HepG2 (cell line): ENCODE measurements around the gene COA7. TPM values are rescaled to one million over a fixed set of nuclear protein-coding genes. Genes with fewer than 3 reads are reported as not detected.

Experiments
- ATAC-seq: fragments of 200-7000 bp; cut with Tn5 transposase; 3 replicates; pipeline ENCODE4 v1.9.1; 2020; ENCODE audit warnings: mild to moderate bottlenecking, moderate library complexity
- BruUV-seq: library from RNA; stranded (reverse); fragments of 400-500 nt; replicated peaks from 2 replicates; lab custom pipeline; 2021; lab: Mats Ljungman, UMichigan
- CTCF ChIA-PET: fragments of 300-600 bp; formaldehyde crosslinking; extraction: SDS; loops from one replicate; lab custom pipeline; 2021; ENCODE audit warnings: low total read pairs, inconsistent platforms, low intra/inter-chr PET ratio; lab: Yijun Ruan, JAX
- POLR2A ChIA-PET: fragments of 350-600 bp; sonication (Branson Sonifier 250); formaldehyde crosslinking; loops from one replicate; lab custom pipeline; 2020; ENCODE audit warnings: antibody characterized with exemption, inconsistent platforms; lab: Yijun Ruan, JAX
- DNase-seq: peaks from one replicate; pipeline ENCODE4 v3.0.0-alpha.2; 2015; ENCODE audit warnings: low spot score
- FAIRE-seq: peaks from 3 replicates; lab custom pipeline; 2011; peaks lifted over from hg19 to GRCh38; lab: Jason Lieb, UNC
- H2AFZ ChIP-seq: one replicate; pipeline ENCODE4 v1.6.1; 2011; ENCODE audit warnings: low read length, inconsistent platforms
- H3K27ac ChIP-seq: fragments of 300-600 bp; 3 replicates; pipeline ENCODE4 v1.8.0; 2011; ENCODE audit warnings: mixed run types, mild to moderate bottlenecking, mixed read lengths, low read length, inconsistent platforms; ENCODE audit not compliant: insufficient read depth; ENCODE audit errors: extremely low read length
- H3K27me3 ChIP-seq, 2 experiments: fragments of 200-600 bp in 1 of 2; 2 replicates in 1 of 2; 3 replicates in 1 of 2; pipeline versions ENCODE4 v1.6.0 to v1.8.0; 2011; ENCODE audit warnings: low read length in 2 of 2, mild to moderate bottlenecking in 2 of 2, moderate library complexity in 2 of 2, inconsistent platforms in 1 of 2; ENCODE audit not compliant: insufficient read depth in 2 of 2, control insufficient read depth in 1 of 2
- H3K36me3 ChIP-seq, 2 experiments: fragments of 200-600 bp in 1 of 2; replicated peaks in 1 of 2; 2 replicates in 1 of 2; 3 replicates in 1 of 2; pipeline versions ENCODE4 v1.5.1 to v1.8.0; 2011; ENCODE audit warnings: low read length in 2 of 2, inconsistent platforms in 1 of 2; ENCODE audit not compliant: insufficient read depth in 2 of 2, control insufficient read depth in 1 of 2
- H3K4me1 ChIP-seq: 2 replicates; pipeline ENCODE4 v1.5.1; 2012; ENCODE audit warnings: low read length, inconsistent platforms; ENCODE audit not compliant: insufficient read depth
- H3K4me2 ChIP-seq: 2 replicates; pipeline ENCODE4 v1.6.0; 2011; ENCODE audit warnings: low read depth, low read length, inconsistent platforms
- H3K4me3 ChIP-seq, 3 experiments: fragments of 200-600 bp in 1 of 3; sonication (generic), shearing (Covaris generic) in 1 of 3; replicated peaks in 1 of 3; 2 replicates each; pipeline ENCODE4 v1.5.1; 2011 to 2016; ENCODE audit warnings: low read length in 3 of 3, inconsistent platforms in 2 of 3, low read depth in 2 of 3, mild to moderate bottlenecking in 2 of 3, control low read depth in 1 of 3, mixed read lengths in 1 of 3; ENCODE audit not compliant: insufficient read depth in 1 of 3
- H3K79me2 ChIP-seq: one replicate; pipeline ENCODE4 v1.6.1; 2011; ENCODE audit warnings: low read length, inconsistent platforms; ENCODE audit not compliant: insufficient read depth
- H3K9ac ChIP-seq: 2 replicates; pipeline ENCODE4 v1.6.0; 2011; ENCODE audit warnings: mild to moderate bottlenecking, low read depth, low read length, inconsistent platforms; ENCODE audit not compliant: insufficient read depth
- H3K9me3 ChIP-seq: 2 replicates; pipeline ENCODE4 v1.5.1; 2012; ENCODE audit warnings: mild to moderate bottlenecking, low read length
- H4K20me1 ChIP-seq: 2 replicates; pipeline ENCODE4 v1.6.0; 2011; ENCODE audit warnings: inconsistent platforms, mild to moderate bottlenecking, low read length, moderate library complexity; ENCODE audit not compliant: insufficient read depth
- BCLAF1 ChIP-seq: fragments of 450-650 bp; IDR thresholded peaks from 2 replicates; pipeline ENCODE4 v1.6.1; 2017; ENCODE audit warnings: mild to moderate bottlenecking
- FOSL1 ChIP-seq: sonication (generic); formaldehyde crosslinking; IDR thresholded peaks from 2 replicates; pipeline ENCODE4 v1.9.0; 2021; ENCODE audit warnings: missing genetic modification reagents, borderline replicate concordance
- HDAC6 ChIP-seq: fragments of 200-600 bp; sonication (generic); IDR thresholded peaks from 2 replicates; pipeline ENCODE4 v1.7.0; 2017; ENCODE audit warnings: mild to moderate bottlenecking, antibody characterized with exemption, low read length, low read depth
- HNRNPK ChIP-seq: fragments of 200-400 bp; formaldehyde crosslinking; IDR thresholded peaks from 2 replicates; pipeline ENCODE4 v1.6.1; 2018; ENCODE audit warnings: low read length, low read depth, moderate library complexity, mild to moderate bottlenecking; ENCODE audit not compliant: poor library complexity, severe bottlenecking
- JUN ChIP-seq: sonication (generic); formaldehyde crosslinking; IDR thresholded peaks from 2 replicates; pipeline ENCODE4 v1.4.0; 2020; ENCODE audit warnings: mild to moderate bottlenecking, missing genetic modification reagents
- KAT8 ChIP-seq: IDR thresholded peaks from 2 replicates; pipeline ENCODE4 v1.6.1; 2016; ENCODE audit warnings: missing genetic modification reagents, missing compliant biosample characterization
- POLR2AphosphoS5 ChIP-seq: IDR thresholded peaks from 2 replicates; pipeline ENCODE4 v1.6.1; 2012; ENCODE audit warnings: low read depth, low read length
- RARG ChIP-seq: sonication (generic); formaldehyde crosslinking; IDR thresholded peaks from 2 replicates; pipeline ENCODE4 v1.4.0; 2020; ENCODE audit warnings: low read depth, mild to moderate bottlenecking, missing genetic modification reagents
- SKIL ChIP-seq: sonication (generic); formaldehyde crosslinking; IDR thresholded peaks from 2 replicates; pipeline ENCODE4 v1.8.0; 2022; ENCODE audit warnings: missing genetic modification reagents, mild to moderate bottlenecking, moderate library complexity, borderline replicate concordance
- SP4 ChIP-seq: sonication (generic); formaldehyde crosslinking; IDR thresholded peaks from 2 replicates; pipeline ENCODE4 v1.8.1; 2023; ENCODE audit warnings: mild to moderate bottlenecking, missing genetic modification reagents
- XBP1 ChIP-seq: sonication (generic); formaldehyde crosslinking; IDR thresholded peaks from 2 replicates; pipeline ENCODE4 v1.5.0; 2020; ENCODE audit warnings: missing genetic modification reagents
- ZNF468 ChIP-seq: sonication (generic); formaldehyde crosslinking; IDR thresholded peaks from 2 replicates; pipeline ENCODE4 v1.8.0; 2022; ENCODE audit warnings: mild to moderate bottlenecking, moderate library complexity, missing genetic modification reagents
- ZNF570 ChIP-seq: sonication (generic); formaldehyde crosslinking; IDR thresholded peaks from 2 replicates; pipeline ENCODE4 v1.4.0; 2020; ENCODE audit warnings: mild to moderate bottlenecking, missing genetic modification reagents, borderline replicate concordance
- ZNF724P ChIP-seq: sonication (generic); formaldehyde crosslinking; IDR thresholded peaks from 2 replicates; pipeline ENCODE4 v1.8.0; 2022; ENCODE audit warnings: missing genetic modification reagents, borderline replicate concordance
- WGBS: methylation state at CpG from one replicate; pipeline ENCODE4 v1.1.6; 2017; ENCODE audit warnings: low lambda C conversion rate; 5-methylcytosine and 5-hydroxymethylcytosine counted together
- in situ Hi-C: cut with HindIII; loops from 2 replicates; pipeline ENCODE4 v1.10.0; 2017; ENCODE audit warnings: low pct_unique_long_range_greater_than_20kb; ENCODE audit not compliant: extremely low pct_ligation_motif_present
- intact Hi-C: fragments of 100-400 bp; cut with micrococcal nuclease; formaldehyde crosslinking; loops from one replicate; pipeline ENCODE4 v1.10.0; 2022; ENCODE audit not compliant: unreplicated experiment
- polyA plus RNA-seq, 8 experiments: library from polyadenylated mRNA; depleted of rRNA in 3 of 8; stranded (reverse) in 7 of 8; unstranded in 1 of 8; fragments of >200 nt; fragmentation: Illumina TruSeq in 4 of 8; extraction: Trizol in 4 of 8; gene quantifications; 2 replicates each; pipeline versions ENCODE4 v1.2.1 to v1.2.3, GENCODE V29; 2011 to 2016; ENCODE audit warnings: low read depth in 4 of 8, missing spikeins in 1 of 8, mixed read lengths in 1 of 8; ENCODE audit not compliant: insufficient read depth in 1 of 8
- total RNA-seq, 5 experiments: library from RNA; depleted of rRNA; stranded (reverse); fragments of >200 nt; fragmentation: Illumina TruSeq; extraction: Trizol; gene quantifications; 2 replicates each; pipeline ENCODE4 v1.2.3, GENCODE V29; 2016; ENCODE audit warnings: low read depth in 1 of 5

COA7 gene
- total and polyA plus RNA-seq, 2 of the 13 experiments (the other 11 are each of a cell fraction or from before 2014, with no cell fraction given): 12.3 to 30.4 TPM

DNA sequence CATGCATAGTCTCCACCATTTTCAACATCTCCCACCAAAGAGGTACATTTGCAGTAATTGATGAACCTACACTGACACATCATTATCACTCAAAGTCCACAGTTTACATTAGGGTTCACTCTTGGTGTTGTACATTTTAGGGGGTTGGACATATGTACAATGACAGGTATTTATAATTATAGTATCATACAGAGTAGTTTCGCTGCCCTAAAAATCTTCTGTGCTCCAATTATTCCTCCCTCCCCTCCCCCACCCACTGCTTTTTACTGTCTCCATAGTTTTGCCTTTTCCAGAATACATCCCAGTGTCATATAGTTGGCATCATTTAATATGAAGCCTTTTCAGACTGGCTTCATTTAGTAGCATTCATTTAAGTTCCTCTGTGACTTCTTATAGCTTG lies 13.6 kb downstream of the COA7 start:
- BruUV-seq: no TSS peak
- FAIRE-seq (no peak), ATAC-seq (no peak), DNase-seq (no peak)
- in situ Hi-C loops: no loop called here
- POLR2A ChIA-PET: interaction anchor here (1.2 kb wide), 1 partner anchor 131 kb away, joined by 4 read pairs; the partner anchor contains the start of gene TUT4
- Histone ChIP-seq H3K79me2 (no peaks in the 10 kb centered on the region), H4K20me1 (no peaks in the 10 kb centered on the region), H3K4me1 (peaks cover 3% of the 10 kb centered on the region; the same call in 1 of the 2 replicates), H3K4me3 (no peak overlapping the region), H3K4me2 (no peak overlapping the region), H2AFZ (no peak overlapping the region), H3K36me3 (peaks cover 12 to 39% of the 10 kb centered on the region in 2 experiments), H3K27ac (no peak overlapping the region), H3K9ac (no peak overlapping the region), H3K9me3 (no peaks in the 10 kb centered on the region), H3K27me3 (no peaks in the 10 kb centered on the region)
- no peak for TF ChIP-seq ZNF468 (CRISPR knock-in tag)
- TF ChIP-seq HNRNPK: peak; percentile 65
- no peak for TF ChIP-seq HDAC6
- TF ChIP-seq RARG (CRISPR knock-in tag): no peak
- no peak for TF ChIP-seq FOSL1
- no peak for TF ChIP-seq XBP1 (CRISPR knock-in tag)
- TF ChIP-seq POLR2AphosphoS5: peak; percentile 16; the same call in 1 of the 2 replicates
- TF ChIP-seq SP4 (CRISPR knock-in tag): no peak
- intact Hi-C loops: loop anchor here (10.0 kb wide), 1 partner anchor 280 kb away; the partner anchor contains the start of genes ORC1 and PRPF38A
- CTCF ChIA-PET: no interaction called here
- 100% methylated on average over 1 of the region's 1 CpG for WGBS

GRCh38 chr1:52683367-52683940 lies 14.7 kb downstream of the COA7 start:
- Histone ChIP-seq H4K20me1 (no peaks in the 10 kb centered on the region), H3K9ac (no peak overlapping the region), H2AFZ (no peak overlapping the region), H3K4me2 (no peak overlapping the region), H3K27me3 (no peaks in the 10 kb centered on the region), H3K36me3 (peaks cover 9 to 34% of the 10 kb centered on the region in 2 experiments), H3K4me1 (peaks cover 8% of the 10 kb centered on the region; the same call in 1 of the 2 replicates), H3K9me3 (no peaks in the 10 kb centered on the region), H3K79me2 (no peaks in the 10 kb centered on the region), H3K4me3 (no peak overlapping the region), H3K27ac (no peak overlapping the region)
- POLR2A ChIA-PET: no interaction called here
- BruUV-seq: no TSS peak
- in situ Hi-C loops (no loop called here), intact Hi-C loops (loop anchor here (10.0 kb wide), 1 partner anchor 279 kb away; the partner anchor contains the start of genes ORC1 and PRPF38A)
- ATAC-seq: no peak
- WGBS: 92% methylated on average over 4 of the region's 4 CpGs
- DNase-seq: no peak
- CTCF ChIA-PET: no interaction called here
- FAIRE-seq: no peak
- no peak for TF ChIP-seq SKIL (CRISPR knock-in tag)
- TF ChIP-seq JUN (CRISPR knock-in tag): no peak
- no peak for TF ChIP-seq KAT8 (CRISPR knock-in tag)
- no peak for TF ChIP-seq BCLAF1
- TF ChIP-seq ZNF570: no peak
- no peak for TF ChIP-seq ZNF724P (CRISPR knock-in tag)
